ENCODE results near the gene NKAIN2.

The NKAIN2 gene

GRCh38 chr6:124661097-124661661 lies 857.5 kb downstream of the NKAIN2 start (continued):
- TF ChIP-seq CREB5 (CRISPR knock-in tag; IDR thresholded peaks at IDR 0.05; ENCODE audit: low read depth) = no peak

- no peak for ATAC-seq
- TF ChIP-seq GLIS3 (CRISPR knock-in tag; IDR thresholded peaks at IDR 0.05) = no peak
- TF ChIP-seq PATZ1 (CRISPR knock-in tag; IDR thresholded peaks at IDR 0.05; ENCODE audit: borderline replicate concordance) = no peak
- TF ChIP-seq ARNTL (CRISPR knock-in tag; IDR thresholded peaks at IDR 0.05; ENCODE audit: borderline replicate concordance, low read depth) = no peak
- TF ChIP-seq TCF4 (CRISPR knock-in tag; IDR thresholded peaks at IDR 0.05; ENCODE audit: borderline replicate concordance) = no peak
- no peak for TF ChIP-seq CSRNP3 (CRISPR knock-in tag; IDR thresholded peaks at IDR 0.05)
Measured at GRCh38 chr6:124668028-124668427, 864.4 kb downstream of the NKAIN2 start.

- ATAC-seq = no peak
- TF ChIP-seq POU6F1 (CRISPR knock-in tag; IDR thresholded peaks at IDR 0.05; ENCODE audit: borderline replicate concordance, low read depth) = no peak
Measured at GRCh38 chr6:124669713-124670480, 866.2 kb downstream of the NKAIN2 start.

GRCh38 chr6:124670801-124671200 lies 867.1 kb downstream of the NKAIN2 start:
- TF ChIP-seq TSHZ2 (CRISPR knock-in tag; IDR thresholded peaks at IDR 0.05) = no peak
- TF ChIP-seq CREB5 (CRISPR knock-in tag; IDR thresholded peaks at IDR 0.05; ENCODE audit: low read depth) = no peak
- no peak for TF ChIP-seq TOX (CRISPR knock-in tag; IDR thresholded peaks at IDR 0.05; ENCODE audit: borderline replicate concordance)
- TF ChIP-seq GLIS3 (CRISPR knock-in tag; IDR thresholded peaks at IDR 0.05) = no peak
- no peak for TF ChIP-seq RARB (CRISPR knock-in tag; IDR thresholded peaks at IDR 0.05)
- TF ChIP-seq ARNTL (CRISPR knock-in tag; IDR thresholded peaks at IDR 0.05; ENCODE audit: borderline replicate concordance, low read depth) = no peak
- no peak for TF ChIP-seq ZFP3 (CRISPR knock-in tag; IDR thresholded peaks at IDR 0.05)
- TF ChIP-seq ESRRG (CRISPR knock-in tag; IDR thresholded peaks at IDR 0.05) = no peak
- TF ChIP-seq ZNF8 (CRISPR knock-in tag; IDR thresholded peaks at IDR 0.05) = no peak
- TF ChIP-seq ZNF70 (CRISPR knock-in tag; IDR thresholded peaks at IDR 0.05) = no peak
- TF ChIP-seq ZC3H10 (CRISPR knock-in tag; IDR thresholded peaks at IDR 0.05) = no peak
- no peak for TF ChIP-seq CSDC2 (CRISPR knock-in tag; IDR thresholded peaks at IDR 0.05)
- TF ChIP-seq CSRNP3 (CRISPR knock-in tag; IDR thresholded peaks at IDR 0.05) = no peak
- no peak for TF ChIP-seq SNAI2 (CRISPR knock-in tag; IDR thresholded peaks at IDR 0.05)
- no peak for TF ChIP-seq PATZ1 (CRISPR knock-in tag; IDR thresholded peaks at IDR 0.05; ENCODE audit: borderline replicate concordance)
- no peak for ATAC-seq
